Astrocyte of the cerebellum (primary cell): Measurements from ENCODE around the gene SORCS1.

Experiments used
- DNase-seq: peaks from one replicate; pipeline ENCODE4 v3.0.0-alpha.2; 2011; ENCODE audit warnings: low read depth
- H3K4me3 ChIP-seq: 2 replicates; pipeline ENCODE4 v1.5.1; 2011; ENCODE audit warnings: mild to moderate bottlenecking, low read depth, low read length, moderate library complexity
- in situ Hi-C: cut with HindIII; loops from 2 replicates; pipeline ENCODE4 v1.10.0; 2017; ENCODE audit warnings: low sequenced_read_pairs
- TF ChIP-seq, protein P1 (sequence below): IDR thresholded peaks from 2 replicates; pipeline ENCODE4 v1.5.1; 2012; ENCODE audit warnings: low read length, low read depth, moderate library complexity, mild to moderate bottlenecking; ENCODE audit errors: missing control alignments

The SORCS1 gene

GRCh38 chr10:106551501-106552062, 612.9 kb downstream of the SORCS1 start:
- DNase-seq: no peak
- TF ChIP-seq, protein P1, sequence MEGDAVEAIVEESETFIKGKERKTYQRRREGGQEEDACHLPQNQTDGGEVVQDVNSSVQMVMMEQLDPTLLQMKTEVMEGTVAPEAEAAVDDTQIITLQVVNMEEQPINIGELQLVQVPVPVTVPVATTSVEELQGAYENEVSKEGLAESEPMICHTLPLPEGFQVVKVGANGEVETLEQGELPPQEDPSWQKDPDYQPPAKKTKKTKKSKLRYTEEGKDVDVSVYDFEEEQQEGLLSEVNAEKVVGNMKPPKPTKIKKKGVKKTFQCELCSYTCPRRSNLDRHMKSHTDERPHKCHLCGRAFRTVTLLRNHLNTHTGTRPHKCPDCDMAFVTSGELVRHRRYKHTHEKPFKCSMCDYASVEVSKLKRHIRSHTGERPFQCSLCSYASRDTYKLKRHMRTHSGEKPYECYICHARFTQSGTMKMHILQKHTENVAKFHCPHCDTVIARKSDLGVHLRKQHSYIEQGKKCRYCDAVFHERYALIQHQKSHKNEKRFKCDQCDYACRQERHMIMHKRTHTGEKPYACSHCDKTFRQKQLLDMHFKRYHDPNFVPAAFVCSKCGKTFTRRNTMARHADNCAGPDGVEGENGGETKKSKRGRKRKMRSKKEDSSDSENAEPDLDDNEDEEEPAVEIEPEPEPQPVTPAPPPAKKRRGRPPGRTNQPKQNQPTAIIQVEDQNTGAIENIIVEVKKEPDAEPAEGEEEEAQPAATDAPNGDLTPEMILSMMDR: no peak
- in situ Hi-C loops: no loop called here
- no peak overlapping the region for H3K4me3 ChIP-seq

DNA sequence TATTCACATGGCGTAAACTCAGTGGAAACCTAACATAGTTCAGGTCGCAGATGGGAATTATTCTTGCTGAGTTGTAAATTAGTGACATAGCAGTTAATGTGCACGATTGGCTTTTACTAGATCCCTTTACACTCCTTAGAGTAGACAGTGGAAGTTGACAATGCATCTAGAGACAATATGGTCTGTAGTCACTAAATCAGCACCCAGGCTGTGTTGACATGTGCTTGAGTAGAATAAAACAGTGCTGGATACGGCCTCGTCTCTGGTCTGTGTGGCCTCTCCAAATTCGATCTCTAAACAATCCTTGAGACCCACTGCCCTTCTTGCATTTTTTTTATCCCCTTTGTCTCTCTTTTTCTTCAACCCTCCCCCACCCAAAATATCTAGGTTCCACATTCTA, 615.7 kb downstream of the SORCS1 start:
- in situ Hi-C loops: no loop called here
- no peak for DNase-seq
- TF ChIP-seq, protein P1: no peak
- H3K4me3 ChIP-seq: no peak overlapping the region

DNA sequence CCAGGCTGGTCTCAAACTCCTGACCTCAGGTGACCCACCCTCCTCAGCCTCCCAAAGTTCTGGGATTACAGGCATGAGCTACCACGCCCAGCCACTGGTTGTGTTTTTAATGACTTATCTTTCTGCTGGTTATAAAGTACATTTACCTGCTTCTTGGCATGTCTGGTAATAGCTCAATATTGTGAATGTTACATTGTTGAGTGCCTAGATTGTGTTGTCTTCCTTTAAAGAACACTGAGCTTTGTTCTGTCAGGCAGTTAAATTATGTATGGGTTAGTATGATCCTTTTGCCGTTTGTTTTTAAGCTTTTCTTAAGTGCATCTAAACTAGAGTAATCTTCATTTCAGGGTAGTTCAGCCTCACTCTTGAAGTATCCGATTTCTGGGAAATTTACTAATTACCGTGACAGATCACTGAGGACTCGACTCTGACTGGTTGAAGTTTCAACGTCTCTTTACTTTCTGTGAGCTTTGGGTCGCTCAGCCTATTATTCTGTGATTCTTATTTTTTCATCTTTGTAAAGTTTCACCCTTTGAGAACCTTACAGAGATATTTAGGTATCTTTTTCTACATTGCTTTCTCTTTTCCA, 617.4 kb downstream of the SORCS1 start:
- H3K4me3 ChIP-seq: no peak overlapping the region
- in situ Hi-C loops: no loop called here
- TF ChIP-seq, protein P1: no peak
- no peak for DNase-seq

DNA sequence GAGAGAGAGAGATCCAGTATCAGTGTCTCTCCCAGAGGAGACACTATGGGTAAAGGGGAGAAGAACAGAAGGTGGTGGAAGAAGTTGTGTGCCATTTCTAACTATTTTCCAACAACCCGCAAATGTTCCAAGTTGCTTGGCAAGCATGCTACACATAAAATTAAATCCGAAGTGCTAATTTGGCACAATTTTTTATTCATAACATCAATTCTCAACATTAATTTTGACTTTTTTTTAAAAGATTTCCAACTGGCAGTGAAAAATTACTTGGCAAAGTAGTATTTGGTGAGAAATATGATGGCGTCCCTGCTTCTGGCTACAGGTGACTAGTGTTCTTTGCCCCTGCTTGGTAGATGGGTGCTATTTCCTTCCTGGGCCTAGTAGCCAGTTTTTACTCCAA, 622.0 kb downstream of the SORCS1 start:
- in situ Hi-C loops: no loop called here
- H3K4me3 ChIP-seq: no peak overlapping the region
- TF ChIP-seq, protein P1: no peak
- DNase-seq: no peak

DNA sequence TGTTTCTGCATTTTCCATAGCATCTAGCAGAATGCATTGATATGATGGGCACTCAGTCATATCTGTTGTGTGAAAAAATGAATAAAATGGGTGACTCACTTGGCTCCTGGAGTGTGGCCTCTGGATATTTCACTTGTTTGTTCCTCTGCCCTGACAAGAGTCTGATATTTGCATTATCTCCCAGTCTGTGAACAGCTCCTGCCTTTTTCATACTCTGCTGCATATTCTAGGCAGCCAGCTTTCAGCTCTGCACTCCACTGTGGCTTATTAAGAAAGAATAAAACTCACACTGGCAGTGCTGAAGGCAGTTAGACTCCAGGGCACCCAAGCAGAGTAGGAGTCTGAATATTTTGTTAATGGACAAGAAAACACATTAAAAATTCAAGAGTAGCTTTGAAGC, 623.9 kb downstream of the SORCS1 start:
- no peak overlapping the region for H3K4me3 ChIP-seq
- in situ Hi-C loops: no loop called here
- no peak for DNase-seq
- TF ChIP-seq, protein P1: no peak

DNA sequence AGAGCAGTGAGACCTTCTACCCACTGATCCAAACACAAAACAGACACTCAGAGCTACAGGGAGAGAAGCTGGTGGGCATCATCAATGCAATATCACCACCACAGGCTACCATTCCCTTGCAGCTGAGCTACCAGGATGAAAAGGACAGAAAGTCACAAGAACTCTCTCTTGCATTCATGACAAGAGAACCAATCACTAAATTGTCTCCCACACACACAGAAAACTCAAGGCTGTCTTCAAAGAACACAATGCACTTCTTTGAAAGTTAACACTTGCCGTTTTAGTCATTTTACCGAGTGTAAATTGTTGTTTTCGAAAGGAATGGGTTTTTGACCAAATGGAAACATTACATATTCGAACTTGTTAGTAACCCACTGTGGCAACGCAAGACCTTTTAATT, 626.6 kb downstream of the SORCS1 start:
- TF ChIP-seq, protein P1: no peak
- DNase-seq: no peak
- no peak overlapping the region for H3K4me3 ChIP-seq
- in situ Hi-C loops: no loop called here
